ENCODE measurements around the gene STX8.
"Not testable (repeated sequence)": the region's sequence is repeated elsewhere in the genome, so short reads cannot be mapped to it uniquely, and the experiment has no call there.

Gene STX8

GRCh38 chr17:9575381-9576101 is at the start of gene STX8:
Gene STX8 (minus strand): TSS chr17:9575820. CDS start chr17:9575808, 12 bp downstream.
- Histone ChIP-seq H3K4me3 (ENCODE audit: low read depth, low read length) (peak within 1 kb of the TSS; percentile 96), H3K9me3 (ENCODE audit: severe bottlenecking) (no peaks in the 10 kb centered on the region), H3K27ac (peak within 1 kb of the TSS; percentile 75), H3K36me3 (no peaks in the 10 kb centered on the region), H3K27me3 (ENCODE audit: insufficient read depth, low read depth, severe bottlenecking) (no peaks in the 10 kb centered on the region)
- DNase-seq = peak; percentile 96
- TF ChIP-seq CTCF (IDR thresholded peaks at IDR 0.05; ENCODE audit: low read depth, low read length) = no peak

GRCh38 chr17:9622961-9623360 is 47.3 kb upstream of the STX8 start:
- no peak overlapping the region for H3K27ac ChIP-seq
- no peak for TF ChIP-seq CTCF (IDR thresholded peaks at IDR 0.05; ENCODE audit: low read depth, low read length)

GRCh38 chr17:9615486-9615885 is 39.9 kb upstream of the STX8 start:
- no peak overlapping the region for H3K27ac ChIP-seq
- no peaks in the 10 kb centered on the region for H3K9me3 ChIP-seq (ENCODE audit: severe bottlenecking)

More at GRCh38 chr17:9622961-9623360, 47.3 kb upstream of the STX8 start:
- no peak overlapping the region for H3K4me3 ChIP-seq (ENCODE audit: low read depth, low read length)
- H3K36me3 ChIP-seq = no peaks in the 10 kb centered on the region
- no peaks in the 10 kb centered on the region for H3K27me3 ChIP-seq (ENCODE audit: insufficient read depth, low read depth, severe bottlenecking)
- no peak for DNase-seq
- H3K9me3 ChIP-seq (ENCODE audit: severe bottlenecking) = peaks cover 4% of the 10 kb centered on the region

GRCh38 chr17:9612006-9612405 is 36.4 kb upstream of the STX8 start:
- Histone ChIP-seq H3K27ac (no peak overlapping the region), H3K36me3 (no peaks in the 10 kb centered on the region), H3K9me3 (ENCODE audit: severe bottlenecking) (no peaks in the 10 kb centered on the region), H3K4me3 (ENCODE audit: low read depth, low read length) (no peak overlapping the region), H3K27me3 (ENCODE audit: insufficient read depth, low read depth, severe bottlenecking) (no peaks in the 10 kb centered on the region)
- no peak for DNase-seq
- no peak for TF ChIP-seq CTCF (IDR thresholded peaks at IDR 0.05; ENCODE audit: low read depth, low read length)

More at GRCh38 chr17:9615486-9615885, 39.9 kb upstream of the STX8 start:
- H3K4me3 ChIP-seq (ENCODE audit: low read depth, low read length) = no peak overlapping the region
- H3K27me3 ChIP-seq (ENCODE audit: insufficient read depth, low read depth, severe bottlenecking) = no peaks in the 10 kb centered on the region
- DNase-seq = no peak
- TF ChIP-seq CTCF (IDR thresholded peaks at IDR 0.05; ENCODE audit: low read depth, low read length) = no peak
- H3K36me3 ChIP-seq = no peaks in the 10 kb centered on the region

GRCh38 chr17:9611557-9611956 is 35.9 kb upstream of the STX8 start:
- H3K4me3 ChIP-seq (ENCODE audit: low read depth, low read length) = no peak overlapping the region
- H3K36me3 ChIP-seq = no peaks in the 10 kb centered on the region
- no peaks in the 10 kb centered on the region for H3K9me3 ChIP-seq (ENCODE audit: severe bottlenecking)
- no peak overlapping the region for H3K27ac ChIP-seq
- no peak for DNase-seq
- no peak for TF ChIP-seq CTCF (IDR thresholded peaks at IDR 0.05; ENCODE audit: low read depth, low read length)
- H3K27me3 ChIP-seq (ENCODE audit: insufficient read depth, low read depth, severe bottlenecking) = no peaks in the 10 kb centered on the region

- not testable (repeated sequence) for H3K27ac ChIP-seq; H3K4me3 ChIP-seq (ENCODE audit: low read depth, low read length); H3K9me3 ChIP-seq (ENCODE audit: severe bottlenecking); DNase-seq; H3K27me3 ChIP-seq (ENCODE audit: insufficient read depth, low read depth, severe bottlenecking); H3K36me3 ChIP-seq
Observed at GRCh38 chr17:9607058-9607457, 31.4 kb upstream of the STX8 start.

Measured in WERI-Rb-1 (cell line).